Fibroblast of lung (primary cell): Measurements from ENCODE around the gene MED28. TPM values are rescaled to one million over a fixed set of nuclear protein-coding genes. Genes with fewer than 3 reads are reported as not detected.

Experiments
- DNase-seq, 2 donors: peaks; one replicate each; pipeline versions ENCODE4 v3.0.0 to v3.0.0-alpha.2; 2010; ENCODE audit warnings: low read depth in 2 of 2
- H2AFZ ChIP-seq: 2 replicates; pipeline ENCODE4 v1.5.1; 2012; ENCODE audit warnings: low read length, control low read depth, inconsistent platforms
- H3K27ac ChIP-seq: 2 replicates; pipeline ENCODE4 v1.5.1; 2011; ENCODE audit warnings: low read length, control low read depth; ENCODE audit not compliant: insufficient read depth
- H3K27me3 ChIP-seq: 2 replicates; pipeline ENCODE4 v1.5.1; 2011; ENCODE audit warnings: mild to moderate bottlenecking, low read length; ENCODE audit not compliant: control insufficient read depth, insufficient read depth
- H3K36me3 ChIP-seq: 2 replicates; pipeline ENCODE4 v1.5.1; 2011; ENCODE audit warnings: low read length; ENCODE audit not compliant: control insufficient read depth, insufficient read depth
- H3K4me1 ChIP-seq: 2 replicates; pipeline ENCODE4 v1.5.1; 2011; ENCODE audit warnings: low read length; ENCODE audit not compliant: control insufficient read depth, insufficient read depth; ENCODE audit errors: extremely low read depth
- H3K4me2 ChIP-seq: 2 replicates; pipeline ENCODE4 v1.5.1; 2011; ENCODE audit warnings: low read length, control low read depth; ENCODE audit not compliant: insufficient read depth; ENCODE audit errors: extremely low read depth
- H3K4me3 ChIP-seq, 4 experiments: fragments of 200-600 bp in 1 of 4; sonication (generic) in 1 of 4; replicated peaks in 1 of 4; 2 replicates each; pipeline ENCODE4 v1.5.1; 2011 to 2016; ENCODE audit warnings: low read length in 4 of 4, low read depth in 3 of 4, mild to moderate bottlenecking in 3 of 4, control low read depth in 2 of 4, inconsistent platforms in 1 of 4, mixed read lengths in 1 of 4; ENCODE audit not compliant: insufficient read depth in 1 of 4; ENCODE audit errors: control extremely low read depth in 1 of 4
- H3K79me2 ChIP-seq: 2 replicates; pipeline ENCODE4 v1.5.1; 2012; ENCODE audit warnings: mild to moderate bottlenecking, low read length, inconsistent platforms; ENCODE audit not compliant: control insufficient read depth, insufficient read depth
- H3K9ac ChIP-seq: 2 replicates; pipeline ENCODE4 v1.5.1; 2011; ENCODE audit warnings: mild to moderate bottlenecking, low read length, control low read depth; ENCODE audit not compliant: insufficient read depth
- H3K9me3 ChIP-seq: 2 replicates; pipeline ENCODE4 v1.5.1; 2012; ENCODE audit warnings: low read depth, low read length; ENCODE audit not compliant: control insufficient read depth, insufficient read depth
- H4K20me1 ChIP-seq: 2 replicates; pipeline ENCODE4 v1.5.1; 2011; ENCODE audit warnings: low read length; ENCODE audit not compliant: control insufficient read depth, insufficient read depth; ENCODE audit errors: extremely low read depth
- EZH2 ChIP-seq: IDR thresholded peaks from 2 replicates; pipeline ENCODE4 v1.5.1; 2012; ENCODE audit warnings: low read length, control low read depth, mild to moderate bottlenecking; ENCODE audit errors: missing control alignments
- polyA plus RNA-seq, 2 donors: library from polyadenylated mRNA; depleted of rRNA in 1 of 2; stranded (reverse) in 1 of 2; unstranded in 1 of 2; fragments of >200 nt; gene quantifications; 2 replicates each; pipeline ENCODE4 v1.2.1, GENCODE V29; 2011 to 2012; ENCODE audit warnings: missing spikeins in 1 of 2
- total RNA-seq: library from RNA; depleted of rRNA; stranded (reverse); fragments of >200 nt; gene quantifications from 2 replicates; pipeline ENCODE4 v1.2.1, GENCODE V29; 2014
- TF ChIP-seq, protein P1 (sequence below), 2 donors: IDR thresholded peaks in 1 of 2; conservative IDR thresholded peaks in 1 of 2; 1 replicate in 1 of 2; 2 replicates in 1 of 2; pipeline ENCODE4 v1.5.1; 2011 to 2012; ENCODE audit warnings: low read length in 2 of 2, control low read depth in 1 of 2, inconsistent platforms in 1 of 2, low read depth in 1 of 2, mild to moderate bottlenecking in 1 of 2

Gene MED28
- total and polyA plus RNA-seq, 2 donors (not counting 1 experiment from before 2014, with no cell fraction given), result 16.8 to 20.1 TPM

DNA sequence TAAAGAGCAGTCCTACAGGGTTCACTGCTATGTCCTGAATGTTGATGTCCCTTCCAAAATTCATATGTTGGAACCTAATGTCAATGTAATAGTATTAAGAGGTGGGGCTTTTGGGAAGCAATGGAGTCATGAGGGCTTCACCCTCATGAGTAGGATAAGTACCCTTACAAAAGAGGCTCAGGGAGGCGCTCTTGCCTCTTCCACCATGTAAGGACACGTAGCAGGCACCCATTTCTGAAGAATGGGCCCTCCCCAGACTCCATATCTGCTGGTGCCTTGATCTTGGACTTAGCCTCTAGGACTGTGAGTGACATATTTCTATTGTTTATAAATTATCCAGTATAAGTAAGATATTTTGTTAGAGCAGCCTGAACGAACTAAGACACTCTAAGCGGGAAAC is 15.8 kb downstream of the MED28 start:
- H3K9ac ChIP-seq, result no peak overlapping the region
- H3K27ac ChIP-seq, result no peak overlapping the region
- peaks cover 3% of the 10 kb centered on the region for H3K79me2 ChIP-seq
- no peak overlapping the region for H3K4me3 ChIP-seq
- no peaks in the 10 kb centered on the region for H3K9me3 ChIP-seq
- no peak for DNase-seq
- no peaks in the 10 kb centered on the region for H3K4me1 ChIP-seq
- H3K36me3 ChIP-seq, result peaks cover 20% of the 10 kb centered on the region
- no peaks in the 10 kb centered on the region for H3K27me3 ChIP-seq
- TF ChIP-seq, protein P1, sequence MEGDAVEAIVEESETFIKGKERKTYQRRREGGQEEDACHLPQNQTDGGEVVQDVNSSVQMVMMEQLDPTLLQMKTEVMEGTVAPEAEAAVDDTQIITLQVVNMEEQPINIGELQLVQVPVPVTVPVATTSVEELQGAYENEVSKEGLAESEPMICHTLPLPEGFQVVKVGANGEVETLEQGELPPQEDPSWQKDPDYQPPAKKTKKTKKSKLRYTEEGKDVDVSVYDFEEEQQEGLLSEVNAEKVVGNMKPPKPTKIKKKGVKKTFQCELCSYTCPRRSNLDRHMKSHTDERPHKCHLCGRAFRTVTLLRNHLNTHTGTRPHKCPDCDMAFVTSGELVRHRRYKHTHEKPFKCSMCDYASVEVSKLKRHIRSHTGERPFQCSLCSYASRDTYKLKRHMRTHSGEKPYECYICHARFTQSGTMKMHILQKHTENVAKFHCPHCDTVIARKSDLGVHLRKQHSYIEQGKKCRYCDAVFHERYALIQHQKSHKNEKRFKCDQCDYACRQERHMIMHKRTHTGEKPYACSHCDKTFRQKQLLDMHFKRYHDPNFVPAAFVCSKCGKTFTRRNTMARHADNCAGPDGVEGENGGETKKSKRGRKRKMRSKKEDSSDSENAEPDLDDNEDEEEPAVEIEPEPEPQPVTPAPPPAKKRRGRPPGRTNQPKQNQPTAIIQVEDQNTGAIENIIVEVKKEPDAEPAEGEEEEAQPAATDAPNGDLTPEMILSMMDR (conservative IDR thresholded peaks at IDR 0.05 in 1 of 2, IDR thresholded peaks at IDR 0.05 in 1 of 2; ENCODE audit: low read depth in 1 of 2, low read length in 2 of 2), result no peak
- no peak for TF ChIP-seq EZH2
- H3K4me2 ChIP-seq, result no peak overlapping the region
- H4K20me1 ChIP-seq, result no peaks in the 10 kb centered on the region
- no peak overlapping the region for H2AFZ ChIP-seq

DNA sequence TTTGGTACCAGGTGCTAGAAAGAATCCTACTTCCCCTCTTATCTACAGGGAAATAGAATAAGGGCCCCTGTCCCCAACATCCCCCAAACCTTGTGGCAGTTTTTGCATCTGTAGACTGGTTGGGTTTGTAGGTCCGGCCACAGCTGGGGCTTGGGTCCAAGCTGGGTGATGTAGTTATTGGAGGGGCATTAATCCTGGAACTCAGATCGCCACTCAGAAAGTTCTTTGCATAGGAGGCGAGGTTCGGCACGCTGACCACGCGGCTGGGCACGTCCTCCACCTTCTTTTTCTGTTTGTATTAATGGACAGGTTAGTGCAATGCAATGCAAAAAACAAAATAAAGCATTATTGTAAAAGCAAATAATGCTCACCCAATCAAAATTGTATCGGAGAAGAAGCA is 19.2 kb downstream of the MED28 start:
- no peaks in the 10 kb centered on the region for H3K9me3 ChIP-seq
- no peaks in the 10 kb centered on the region for H3K4me1 ChIP-seq
- H2AFZ ChIP-seq, result no peak overlapping the region
- TF ChIP-seq, protein P1 (conservative IDR thresholded peaks at IDR 0.05 in 1 of 2, IDR thresholded peaks at IDR 0.05 in 1 of 2; ENCODE audit: low read depth in 1 of 2, low read length in 2 of 2), result no peak
- TF ChIP-seq EZH2, result no peak
- no peak overlapping the region for H3K27ac ChIP-seq
- no peaks in the 10 kb centered on the region for H3K27me3 ChIP-seq
- no peak overlapping the region for H3K4me2 ChIP-seq
- DNase-seq, result no peak
- no peak overlapping the region for H3K4me3 ChIP-seq
- H3K36me3 ChIP-seq, result peaks cover 14% of the 10 kb centered on the region
- no peaks in the 10 kb centered on the region for H4K20me1 ChIP-seq
- no peak overlapping the region for H3K9ac ChIP-seq
- H3K79me2 ChIP-seq, result no peaks in the 10 kb centered on the region

DNA sequence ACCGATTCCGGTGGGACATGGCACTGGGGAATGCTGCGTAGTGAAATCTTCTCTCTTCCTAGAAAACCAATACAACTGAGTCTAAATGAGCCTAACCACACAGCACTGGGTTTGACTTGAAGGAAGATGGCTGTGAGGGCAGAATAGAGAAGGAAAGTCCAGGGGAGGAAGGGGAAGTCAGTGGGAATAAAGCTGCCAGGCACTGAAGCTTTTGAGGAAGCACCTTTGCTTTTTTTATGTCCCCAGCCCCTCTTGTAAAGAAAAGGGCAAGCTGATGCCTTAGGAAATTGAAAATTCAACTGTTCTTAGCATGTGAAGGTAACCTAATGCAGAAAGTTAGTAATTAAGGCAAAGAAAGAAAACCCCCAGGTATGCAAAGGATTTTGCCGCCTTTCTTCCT is 20.6 kb downstream of the MED28 start:
- Histone ChIP-seq H2AFZ (no peak overlapping the region), H4K20me1 (no peaks in the 10 kb centered on the region), H3K9me3 (no peaks in the 10 kb centered on the region), H3K4me2 (no peak overlapping the region), H3K36me3 (peaks cover 12% of the 10 kb centered on the region), H3K27me3 (no peaks in the 10 kb centered on the region), H3K4me1 (no peaks in the 10 kb centered on the region), H3K4me3 (no peak overlapping the region), H3K27ac (no peak overlapping the region), H3K79me2 (no peaks in the 10 kb centered on the region), H3K9ac (no peak overlapping the region)
- no peak for DNase-seq
- no peak for TF ChIP-seq EZH2
- TF ChIP-seq, protein P1 (conservative IDR thresholded peaks at IDR 0.05 in 1 of 2, IDR thresholded peaks at IDR 0.05 in 1 of 2; ENCODE audit: low read depth in 1 of 2, low read length in 2 of 2), result no peak
